Stimulated activated naive CD8-positive, alpha-beta T cell treated with anti-CD3 and anti-CD28 coated beads, Interleukin-15, Interleukin-2, amounts not matched to agents 100 U/mL and 50 U/mL, for 24 hours (primary cell): ENCODE results near the gene RFX3.

Source experiments
- ATAC-seq: fragments of 150-1000 bp; cut with Tn5 transposase; one replicate; pipeline ENCODE4 v1.10.0; 2021
- DNase-seq: peaks from one replicate; pipeline ENCODE4 v3.0.0; 2021

The RFX3 gene

GRCh38 chr9:3513265-3513818 lies 12.5 kb downstream of the RFX3 start:
- ATAC-seq = no peak

GRCh38 chr9:3511551-3511950 lies 14.2 kb downstream of the RFX3 start:
- DNase-seq = no peak

More at GRCh38 chr9:3513265-3513818, 12.5 kb downstream of the RFX3 start:
- DNase-seq = no peak

DNA sequence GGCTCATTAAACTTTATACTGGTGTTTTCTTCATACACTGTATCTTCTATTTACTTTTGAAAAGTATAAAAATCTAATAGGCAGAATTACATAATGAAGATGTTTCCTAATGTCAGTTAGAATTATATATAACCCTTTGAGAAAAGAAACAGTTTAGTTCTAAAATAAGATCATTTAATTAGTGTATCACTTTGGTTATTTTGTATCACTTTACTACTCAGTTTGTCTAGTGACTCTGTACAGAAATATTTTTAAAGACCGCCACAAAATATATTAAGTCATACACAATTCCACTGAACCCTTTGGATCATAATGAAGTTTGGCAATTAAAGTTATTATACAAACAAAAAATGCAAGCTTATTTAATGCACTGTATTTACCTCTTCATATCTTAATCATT lies 15.0 kb downstream of the RFX3 start:
- ATAC-seq = no peak
- no peak for DNase-seq

More at GRCh38 chr9:3511551-3511950, 14.2 kb downstream of the RFX3 start:
- no peak for ATAC-seq

DNA sequence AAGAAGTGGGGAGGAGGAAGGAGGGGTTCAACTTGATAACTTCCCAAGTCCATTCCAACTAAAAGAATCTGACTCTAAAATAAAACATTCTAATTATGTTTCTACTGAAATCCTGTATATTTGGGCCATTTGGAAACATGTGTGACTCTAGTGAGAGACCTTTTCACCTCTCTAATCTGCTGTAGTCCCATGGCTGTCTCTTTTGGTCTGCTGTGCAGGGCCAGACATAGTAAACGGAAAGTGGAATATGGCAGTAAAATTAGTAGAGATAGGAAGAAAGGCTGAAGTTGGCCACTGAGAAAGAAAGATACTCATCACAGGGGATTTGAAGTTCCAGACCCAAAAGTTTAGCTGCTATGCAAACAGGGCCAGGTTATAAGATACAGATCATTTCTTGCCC lies 15.9 kb downstream of the RFX3 start:
- no peak for ATAC-seq
- no peak for DNase-seq

GRCh38 chr9:3508521-3509291 lies 17.1 kb downstream of the RFX3 start:
- ATAC-seq (peak; percentile 36), DNase-seq (no peak)

DNA sequence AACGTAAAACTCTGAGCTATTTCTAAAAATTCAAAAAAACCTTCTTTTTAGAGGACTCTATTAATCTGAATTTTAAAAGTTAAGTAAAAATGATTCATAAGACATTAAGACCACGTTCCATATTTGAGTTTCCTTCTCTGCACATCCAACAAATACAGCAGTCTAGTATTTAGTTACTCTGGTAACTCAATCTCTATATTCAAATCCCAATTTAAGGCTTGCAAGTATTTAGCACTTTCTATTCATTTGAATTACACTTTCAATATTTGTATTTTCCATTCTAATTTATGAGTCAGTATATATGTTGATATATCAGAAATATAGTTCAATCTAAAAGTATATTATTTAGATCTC lies 17.7 kb downstream of the RFX3 start:
- ATAC-seq = peak; percentile 19
- no peak for DNase-seq

GRCh38 chr9:3507395-3508077 lies 18.3 kb downstream of the RFX3 start:
- ATAC-seq (no peak), DNase-seq (no peak)

- ATAC-seq = no peak
Observed at GRCh38 chr9:3506164-3506563, 19.6 kb downstream of the RFX3 start.

DNA sequence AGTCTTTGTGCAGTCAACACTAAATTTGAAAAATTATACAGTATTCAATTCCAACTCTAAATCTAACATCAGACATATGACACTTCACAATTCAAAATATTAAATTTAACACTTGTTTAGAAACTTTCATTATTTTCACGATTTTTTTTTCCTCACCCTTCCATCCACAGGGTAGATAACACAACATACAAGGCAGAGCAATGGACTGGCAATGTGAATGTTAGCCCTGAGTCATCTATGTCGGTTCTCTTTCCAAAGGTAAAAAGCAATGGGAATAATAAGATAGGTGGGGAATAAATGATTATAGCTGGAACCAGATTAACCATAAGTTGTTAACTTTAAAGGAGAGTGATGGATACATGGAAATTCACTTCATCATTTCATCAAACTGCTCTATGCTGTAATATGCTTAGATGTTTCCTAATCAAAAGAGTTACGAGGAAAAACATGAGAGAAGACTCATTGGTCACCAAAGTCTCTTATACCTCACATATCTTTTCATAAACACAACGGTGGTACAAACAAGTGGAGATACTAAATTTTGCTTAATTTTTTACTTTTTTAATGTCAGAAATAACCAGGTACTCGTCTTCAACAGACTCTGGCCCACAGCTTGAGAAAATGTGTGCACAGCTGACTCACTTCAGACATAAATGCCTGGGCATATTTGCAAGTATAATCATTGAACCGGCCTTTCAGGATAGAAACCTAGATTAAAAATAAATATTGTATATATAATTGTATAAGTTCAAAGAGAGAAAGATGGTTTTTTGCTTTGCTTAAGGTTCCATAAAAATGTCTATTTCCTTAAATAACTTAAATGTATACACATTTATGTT lies 23.0 kb downstream of the RFX3 start:
- DNase-seq = no peak

More at GRCh38 chr9:3506164-3506563, 19.6 kb downstream of the RFX3 start:
- DNase-seq = no peak

DNA sequence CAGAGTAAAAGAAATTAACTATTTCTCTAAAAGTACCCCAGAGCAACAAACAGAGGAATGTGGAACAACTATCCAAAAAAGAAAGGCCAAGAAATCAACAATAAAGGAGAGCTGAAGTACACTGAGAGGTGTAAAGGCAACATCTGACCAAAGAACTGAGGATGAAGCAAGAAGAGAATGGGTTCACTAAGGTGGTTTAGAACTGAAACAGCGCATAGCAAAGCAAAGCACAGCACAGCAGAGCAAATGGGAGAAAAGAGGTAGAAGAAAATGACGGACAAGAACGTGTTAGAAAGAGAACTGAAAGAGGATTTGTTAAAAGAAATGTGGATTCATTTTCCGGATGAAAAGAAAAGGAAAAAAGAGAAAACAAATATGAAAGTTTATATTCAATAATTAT lies 25.8 kb downstream of the RFX3 start:
- DNase-seq = no peak
- ATAC-seq = no peak

More for the DNA sequence above, 23.0 kb downstream of the RFX3 start:
- ATAC-seq = no peak

- DNase-seq (no peak), ATAC-seq (no peak)
Observed at GRCh38 chr9:3498691-3499090, 27.1 kb downstream of the RFX3 start.

GRCh38 chr9:3497857-3498256 lies 27.9 kb downstream of the RFX3 start:
- ATAC-seq (no peak), DNase-seq (no peak)

DNA sequence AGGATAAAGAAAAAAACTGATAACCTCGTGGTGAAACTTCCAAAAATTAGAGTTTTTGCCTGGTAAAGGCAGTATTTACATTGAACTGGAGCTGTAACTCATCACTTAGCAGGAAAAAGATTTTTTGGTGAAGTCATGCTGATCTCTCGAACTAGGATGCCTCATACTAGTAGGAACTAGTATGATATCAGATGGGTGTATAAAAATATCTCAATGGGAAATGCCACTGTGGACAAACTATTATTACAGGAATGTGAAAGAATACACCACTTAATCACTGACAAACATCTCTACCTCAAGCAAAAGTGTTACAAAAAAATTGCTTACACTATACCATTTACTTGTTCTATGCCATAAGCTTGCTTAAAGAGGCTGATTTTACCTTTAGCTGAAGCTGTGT lies 28.4 kb downstream of the RFX3 start:
- DNase-seq (no peak), ATAC-seq (no peak)

GRCh38 chr9:3495855-3496254 lies 29.9 kb downstream of the RFX3 start:
- ATAC-seq (no peak), DNase-seq (no peak)

DNA sequence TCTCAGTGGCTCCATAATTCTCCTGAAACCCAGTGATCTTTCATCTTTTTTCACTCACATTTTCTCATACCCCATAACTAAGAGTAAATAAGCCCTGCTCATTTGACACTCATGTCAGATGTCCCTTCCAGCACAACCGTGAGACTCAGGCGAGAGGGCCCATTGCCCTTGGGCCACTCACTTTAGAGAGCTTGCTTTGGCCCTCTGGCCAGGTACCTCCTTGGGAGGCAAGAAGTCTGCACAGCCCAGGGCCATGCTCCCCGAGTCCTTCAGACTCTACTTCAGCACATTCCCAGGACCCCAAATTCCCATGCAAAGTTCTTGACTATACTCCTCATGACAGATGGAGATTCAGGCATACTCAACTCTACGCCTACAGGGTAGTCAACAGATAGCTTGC lies 33.6 kb downstream of the RFX3 start:
- DNase-seq (no peak), ATAC-seq (no peak)

DNA sequence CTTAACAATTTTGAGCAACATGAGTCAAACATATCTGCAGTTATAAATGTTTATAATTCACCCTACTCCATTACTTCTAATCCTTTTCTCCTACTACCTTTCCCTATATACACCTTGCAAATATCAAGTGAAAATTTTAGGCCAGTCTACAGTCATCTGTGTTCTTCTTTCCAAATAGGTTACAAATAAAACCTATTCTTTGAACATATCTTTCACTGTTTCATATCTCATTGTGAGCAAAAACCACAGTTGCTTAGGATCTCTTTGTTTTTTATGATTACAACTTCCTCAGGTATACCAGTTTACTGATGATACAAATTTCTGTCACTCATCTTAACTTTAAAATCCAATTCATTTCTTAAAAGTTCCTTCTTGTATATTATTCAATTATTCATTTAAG lies 34.4 kb downstream of the RFX3 start:
- DNase-seq = no peak
- ATAC-seq = no peak

- DNase-seq (no peak), ATAC-seq (no peak)
Observed at GRCh38 chr9:3490957-3491356, 34.8 kb downstream of the RFX3 start.

DNA sequence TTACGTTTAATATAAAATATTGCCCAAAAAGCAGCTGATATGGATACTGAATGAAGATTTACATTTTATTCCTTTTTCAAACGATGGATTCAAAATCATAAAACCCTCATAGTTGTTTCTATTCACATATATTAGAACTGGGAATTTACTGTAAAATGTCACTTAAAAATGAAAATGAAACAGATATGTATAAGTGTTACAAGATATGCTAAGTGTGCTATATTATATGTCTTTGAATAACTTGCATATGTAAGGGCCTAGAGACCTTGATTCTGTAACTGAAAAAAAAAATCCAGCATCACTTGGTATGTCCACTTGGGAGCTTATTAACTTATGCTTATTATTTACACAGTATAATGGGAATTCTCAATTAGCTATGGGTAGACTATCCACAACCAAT lies 43.2 kb downstream of the RFX3 start:
- DNase-seq = no peak

DNA sequence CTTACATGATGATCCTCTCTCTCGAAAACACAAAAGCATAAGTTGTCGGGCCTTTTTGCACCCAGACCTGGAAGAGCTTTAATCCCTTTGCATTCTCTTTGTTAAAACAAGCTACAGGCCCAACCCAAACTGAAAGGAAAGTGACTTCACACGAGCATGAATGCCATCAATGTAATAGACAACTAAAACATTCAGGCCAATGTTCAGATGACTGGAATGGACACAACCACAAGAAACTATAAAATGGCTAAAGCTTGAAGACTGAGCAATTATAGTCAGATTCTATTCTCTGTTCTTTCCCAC lies 45.5 kb downstream of the RFX3 start:
- no peak for DNase-seq
- no peak for ATAC-seq

More for the DNA sequence above, 43.2 kb downstream of the RFX3 start:
- ATAC-seq = no peak

DNA sequence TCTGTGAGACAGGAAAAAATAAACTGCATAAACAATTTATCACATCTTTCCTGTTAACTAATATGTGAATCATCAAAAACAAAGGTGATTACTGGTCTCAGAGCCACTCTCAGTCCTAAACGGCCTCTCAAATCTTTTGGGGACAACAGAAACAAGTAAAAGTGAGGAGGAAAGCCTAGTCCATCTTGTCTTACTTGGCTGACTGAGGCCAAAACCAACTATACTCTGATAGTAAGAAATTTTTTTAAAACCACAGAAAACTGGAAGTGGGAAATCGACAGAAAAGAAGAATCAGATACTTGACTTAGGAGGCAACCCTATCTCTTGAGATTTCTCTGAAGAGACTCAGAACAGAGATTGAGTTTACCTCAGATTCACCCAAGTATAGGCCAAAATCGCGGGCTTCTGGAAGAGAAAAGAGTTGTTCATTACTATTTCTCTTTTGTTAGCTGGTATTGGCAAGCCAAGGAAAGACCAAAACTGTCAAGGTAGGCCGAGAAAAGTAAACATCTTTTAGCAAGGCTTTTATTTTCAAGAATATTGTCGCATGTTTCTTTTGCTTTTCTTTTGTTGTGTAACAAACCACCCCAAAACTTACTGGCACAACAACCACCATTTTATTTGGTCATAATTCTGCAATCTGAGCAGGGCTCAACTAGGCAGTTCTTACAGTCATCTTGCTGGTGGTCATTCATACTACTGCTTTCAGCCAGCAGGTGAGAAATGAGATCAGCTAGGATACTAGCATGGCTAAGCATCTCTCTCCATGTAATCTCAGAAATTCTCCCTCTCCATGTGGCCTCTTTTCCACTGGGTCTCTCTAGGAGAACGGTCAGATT lies 46.1 kb downstream of the RFX3 start:
- no peak for ATAC-seq
- no peak for DNase-seq

DNA sequence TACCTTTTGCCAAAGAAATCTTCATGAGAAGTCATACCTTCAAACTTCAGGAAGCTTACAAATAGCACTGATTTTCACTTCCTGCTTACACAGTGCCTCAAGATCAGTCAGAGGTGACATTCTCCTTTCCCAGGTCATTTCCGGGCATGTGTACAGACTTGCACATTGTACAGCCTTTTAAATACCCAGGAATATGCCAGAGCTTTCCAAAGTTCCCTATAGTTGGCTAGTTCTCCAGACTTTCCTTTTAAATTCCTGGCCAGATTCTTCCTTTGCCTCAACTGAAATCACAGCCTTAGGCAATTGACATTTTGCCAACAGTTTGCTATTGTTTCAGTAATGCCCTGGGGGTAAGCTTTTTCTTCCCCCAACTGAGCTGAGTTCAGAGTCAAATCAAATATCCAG lies 47.2 kb downstream of the RFX3 start:
- DNase-seq (no peak), ATAC-seq (no peak)
